GM19025 (cell line): Measurements from ENCODE around the gene CCDC187.

ENCODE experiments used
- ATAC-seq: cut with Tn5 transposase; IDR thresholded peaks from one replicate; pipeline ENCODE4 v1.9.1; 2021; ENCODE audit warnings: mild to moderate bottlenecking, low read depth, moderate library complexity; ENCODE audit not compliant: unreplicated experiment

Gene CCDC187

GRCh38 chr9:136258786-136259516 is 44.9 kb downstream of the CCDC187 start:
- ATAC-seq, result no peak

- no peak for ATAC-seq
Measured at GRCh38 chr9:136258299-136258625, 45.6 kb downstream of the CCDC187 start.

GRCh38 chr9:136257381-136258298 is 46.3 kb downstream of the CCDC187 start:
- ATAC-seq, result no peak

GRCh38 chr9:136255896-136256890 is 47.7 kb downstream of the CCDC187 start:
- ATAC-seq, result no peak

- ATAC-seq, result no peak
Measured at GRCh38 chr9:136255166-136255538, 48.7 kb downstream of the CCDC187 start.

DNA sequence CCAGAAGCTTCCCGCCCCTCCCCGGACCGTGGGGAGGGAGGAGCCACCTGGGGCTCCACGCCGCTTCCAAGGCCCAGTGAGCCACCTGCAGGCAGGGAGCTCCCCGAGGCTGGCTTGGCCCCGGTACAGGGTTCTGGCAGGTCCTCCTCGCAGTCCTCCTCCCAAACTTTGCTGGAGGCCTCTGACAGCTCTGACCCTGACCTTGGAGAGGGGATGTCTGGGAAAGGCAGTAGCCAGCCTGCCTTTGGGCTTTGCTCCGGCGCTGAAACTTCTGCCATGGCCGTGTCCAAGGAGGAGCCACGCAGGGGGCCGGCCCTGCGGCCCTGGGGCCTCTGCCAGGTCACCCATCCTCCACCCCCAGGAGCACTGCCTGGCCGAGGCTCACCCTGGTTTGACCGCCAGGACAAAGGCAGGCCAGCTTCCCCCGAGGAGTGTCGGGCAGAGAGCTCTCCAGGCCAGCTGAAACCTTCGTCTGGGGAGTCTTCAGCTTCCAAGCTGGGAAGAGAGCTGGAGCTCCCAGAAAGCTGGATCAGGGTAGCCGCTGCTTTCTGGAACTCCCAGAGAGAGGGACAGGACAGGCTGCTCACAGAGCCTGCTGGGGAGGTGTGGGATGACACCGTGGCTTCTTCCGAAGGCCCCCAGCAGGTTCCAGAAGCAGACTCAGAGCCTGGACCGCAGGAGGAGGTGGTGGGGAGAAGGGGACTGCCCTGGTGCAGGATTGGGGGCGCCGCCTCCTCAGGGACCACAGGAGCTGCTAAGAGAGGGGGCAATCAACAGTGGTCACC is 49.3 kb downstream of the CCDC187 start:
- ATAC-seq, result no peak

GRCh38 chr9:136253246-136254130 is 50.4 kb downstream of the CCDC187 start:
- no peak for ATAC-seq

DNA sequence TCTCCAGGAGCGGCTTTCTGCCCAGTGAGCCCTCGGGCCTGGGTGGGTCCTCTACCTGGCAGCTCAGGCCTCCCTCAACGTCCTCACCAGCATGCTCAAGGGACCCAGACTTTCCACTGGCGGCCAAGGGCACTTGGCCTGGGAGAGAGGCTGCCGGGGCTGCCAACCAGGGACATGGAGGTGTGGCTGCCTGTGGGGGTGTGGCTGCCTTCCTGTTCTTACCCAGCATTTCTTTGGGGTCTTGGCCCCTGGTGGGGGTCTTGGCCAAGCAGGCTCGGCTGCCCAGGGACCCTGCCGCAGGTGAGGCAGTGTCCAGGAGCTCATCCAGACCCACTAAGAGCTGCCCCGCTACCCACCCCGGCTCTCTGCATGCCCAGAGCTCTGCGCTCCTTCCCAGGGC is 51.0 kb downstream of the CCDC187 start:
- no peak for ATAC-seq

GRCh38 chr9:136252281-136252680 is 51.6 kb downstream of the CCDC187 start:
- no peak for ATAC-seq

DNA sequence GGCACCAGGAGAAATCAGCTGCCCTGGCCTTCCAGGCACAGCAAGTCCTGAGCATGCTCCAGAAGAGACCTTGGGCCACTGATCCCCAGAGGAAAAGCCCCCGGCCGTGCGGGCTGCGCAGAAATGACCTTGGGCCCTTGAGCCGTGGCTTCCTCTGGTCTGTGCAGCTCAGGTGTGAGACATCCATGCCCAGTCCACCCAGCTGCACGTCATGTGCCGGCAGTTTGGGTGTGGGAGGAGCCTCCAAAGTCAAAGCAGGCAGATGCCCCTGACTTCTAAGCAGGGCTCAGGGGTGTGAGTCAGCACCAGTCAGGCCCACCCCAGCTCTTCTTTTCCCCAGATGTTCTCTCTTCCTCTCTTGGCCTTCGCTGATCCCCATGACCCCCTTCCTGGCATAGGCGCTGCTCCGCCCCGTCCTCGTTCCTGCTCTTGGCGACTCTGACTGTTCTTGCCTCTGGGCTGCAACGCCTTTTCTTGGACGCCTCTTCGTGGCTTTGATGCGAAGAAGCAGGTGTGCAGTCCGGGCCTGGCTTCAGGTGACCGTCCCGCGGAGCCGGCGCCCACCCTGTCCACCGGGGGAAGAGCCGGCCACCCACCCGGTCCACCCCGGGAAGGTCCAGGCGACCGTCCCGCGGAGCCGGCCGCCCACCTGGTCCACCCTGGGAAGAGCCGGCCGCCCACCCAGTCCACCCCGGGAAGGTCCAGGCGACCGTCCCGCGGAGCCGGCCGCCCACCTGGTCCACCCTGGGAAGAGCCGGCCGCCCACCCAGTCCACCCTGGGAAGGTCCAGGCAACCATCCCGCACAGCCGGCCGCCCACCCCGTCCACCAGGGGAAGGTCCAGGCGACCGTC is 52.4 kb downstream of the CCDC187 start:
- no peak for ATAC-seq

DNA sequence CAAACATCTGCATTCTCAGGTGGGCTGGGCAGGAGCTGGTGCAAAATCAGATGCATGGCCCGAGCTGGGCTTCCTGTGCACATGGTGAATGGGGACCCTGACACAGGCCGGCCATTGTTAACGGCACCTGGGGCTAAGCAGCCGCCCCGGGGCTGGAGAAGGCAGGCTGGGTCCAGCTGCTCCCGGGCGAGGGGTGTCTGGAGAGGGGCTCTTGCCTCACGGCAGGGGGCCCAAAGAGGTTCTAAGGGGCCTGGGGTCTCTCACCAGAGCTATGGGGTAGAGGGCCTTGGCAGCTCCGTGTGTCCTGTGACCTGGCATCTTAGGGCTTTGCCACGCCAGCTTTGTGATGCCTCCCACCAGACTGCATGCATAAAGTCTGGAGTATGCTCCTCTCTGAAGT is 53.2 kb downstream of the CCDC187 start:
- no peak for ATAC-seq

GRCh38 chr9:136249877-136250559 is 53.9 kb downstream of the CCDC187 start:
- ATAC-seq, result no peak

GRCh38 chr9:136248951-136249876 is 54.7 kb downstream of the CCDC187 start:
- ATAC-seq, result no peak

GRCh38 chr9:136247947-136248637 is 55.8 kb downstream of the CCDC187 start:
- no peak for ATAC-seq

GRCh38 chr9:136247551-136247916 is 56.4 kb downstream of the CCDC187 start:
- ATAC-seq, result no peak
